ENCODE results near the gene NEK5.
"Not testable (repeated sequence)": the region's sequence is repeated elsewhere in the genome, so short reads cannot be mapped to it uniquely, and the experiment has no call there.

NEK5 gene

GRCh38 chr13:52128714-52129700 is at the start of gene NEK5:
TSS of gene NEK5 (minus strand) at chr13:52129073. CDS start at chr13:52127482, 1,591 bp downstream.
- H3K9me3 Mint-ChIP-seq = no peaks in the 10 kb centered on the region
- H3K4me3 Mint-ChIP-seq = peak within 1 kb of the TSS; percentile 82 to 87 (median 86)
- H3K4me1 Mint-ChIP-seq = peaks cover 9% of the 10 kb centered on the region
- H3K27ac Mint-ChIP-seq = peak within 1 kb of the TSS in 2 of 3 experiments; percentile 6 to 32
- TF ChIP-seq CTCF (IDR thresholded peaks at IDR 0.05; ENCODE audit: unreplicated experiment in 3 of 3) = peak; percentile 67 to 88 (median 83)
- H3K27me3 Mint-ChIP-seq (ENCODE audit: low read depth) = peaks cover 12% of the 10 kb centered on the region
- peaks cover 35% of the 10 kb centered on the region for H3K36me3 Mint-ChIP-seq (ENCODE audit: low read depth)

GRCh38 chr13:52177276-52177675 is 48.4 kb upstream of the NEK5 start:
- H3K4me3 Mint-ChIP-seq = no peak overlapping the region
- H3K9me3 Mint-ChIP-seq = no peaks in the 10 kb centered on the region
- TF ChIP-seq CTCF (IDR thresholded peaks at IDR 0.05; ENCODE audit: unreplicated experiment in 3 of 3) = no peak
- no peak overlapping the region for H3K27ac Mint-ChIP-seq
- peaks cover 44% of the 10 kb centered on the region for H3K36me3 Mint-ChIP-seq (ENCODE audit: low read depth)
- H3K27me3 Mint-ChIP-seq (ENCODE audit: low read depth) = no peaks in the 10 kb centered on the region
- H3K4me1 Mint-ChIP-seq = no peaks in the 10 kb centered on the region

- H3K9me3 Mint-ChIP-seq; H3K4me3 Mint-ChIP-seq; H3K4me1 Mint-ChIP-seq; H3K27me3 Mint-ChIP-seq (ENCODE audit: low read depth); H3K27ac Mint-ChIP-seq: not testable (repeated sequence)
- H3K36me3 Mint-ChIP-seq (ENCODE audit: low read depth) = peaks cover 46% of the 10 kb centered on the region
Measured at GRCh38 chr13:52173970-52174369, 45.1 kb upstream of the NEK5 start.

GRCh38 chr13:52173373-52173772 is 44.5 kb upstream of the NEK5 start:
- Mint-ChIP-seq H3K4me3 (no peak overlapping the region), H3K27ac (no peak overlapping the region), H3K9me3 (no peaks in the 10 kb centered on the region), H3K36me3 (ENCODE audit: low read depth) (peaks cover 45% of the 10 kb centered on the region), H3K27me3 (ENCODE audit: low read depth) (no peaks in the 10 kb centered on the region), H3K4me1 (no peaks in the 10 kb centered on the region)
- TF ChIP-seq CTCF (IDR thresholded peaks at IDR 0.05; ENCODE audit: unreplicated experiment in 3 of 3) = no peak

- H3K27me3 Mint-ChIP-seq (ENCODE audit: low read depth); H3K4me1 Mint-ChIP-seq; H3K27ac Mint-ChIP-seq; H3K9me3 Mint-ChIP-seq; H3K4me3 Mint-ChIP-seq: not testable (repeated sequence)
- peaks cover 44% of the 10 kb centered on the region for H3K36me3 Mint-ChIP-seq (ENCODE audit: low read depth)
Measured at GRCh38 chr13:52171686-52172085, 42.8 kb upstream of the NEK5 start.

GRCh38 chr13:52170828-52171391 is 42.0 kb upstream of the NEK5 start:
- peaks cover 52% of the 10 kb centered on the region for H3K36me3 Mint-ChIP-seq (ENCODE audit: low read depth)
- H3K4me1 Mint-ChIP-seq; H3K9me3 Mint-ChIP-seq; H3K4me3 Mint-ChIP-seq; H3K27me3 Mint-ChIP-seq (ENCODE audit: low read depth); H3K27ac Mint-ChIP-seq: not testable (repeated sequence)

GRCh38 chr13:52169839-52170238 is 41.0 kb upstream of the NEK5 start:
- Mint-ChIP-seq H3K4me1 (no peaks in the 10 kb centered on the region), H3K4me3 (no peak overlapping the region), H3K27me3 (ENCODE audit: low read depth) (no peaks in the 10 kb centered on the region), H3K9me3 (no peaks in the 10 kb centered on the region), H3K36me3 (ENCODE audit: low read depth) (peaks cover 46% of the 10 kb centered on the region), H3K27ac (no peak overlapping the region)
- TF ChIP-seq CTCF (IDR thresholded peaks at IDR 0.05; ENCODE audit: unreplicated experiment in 3 of 3) = no peak

Measured in nephron (organoid).